Measurements from ENCODE around the gene SUB1.

DNA sequence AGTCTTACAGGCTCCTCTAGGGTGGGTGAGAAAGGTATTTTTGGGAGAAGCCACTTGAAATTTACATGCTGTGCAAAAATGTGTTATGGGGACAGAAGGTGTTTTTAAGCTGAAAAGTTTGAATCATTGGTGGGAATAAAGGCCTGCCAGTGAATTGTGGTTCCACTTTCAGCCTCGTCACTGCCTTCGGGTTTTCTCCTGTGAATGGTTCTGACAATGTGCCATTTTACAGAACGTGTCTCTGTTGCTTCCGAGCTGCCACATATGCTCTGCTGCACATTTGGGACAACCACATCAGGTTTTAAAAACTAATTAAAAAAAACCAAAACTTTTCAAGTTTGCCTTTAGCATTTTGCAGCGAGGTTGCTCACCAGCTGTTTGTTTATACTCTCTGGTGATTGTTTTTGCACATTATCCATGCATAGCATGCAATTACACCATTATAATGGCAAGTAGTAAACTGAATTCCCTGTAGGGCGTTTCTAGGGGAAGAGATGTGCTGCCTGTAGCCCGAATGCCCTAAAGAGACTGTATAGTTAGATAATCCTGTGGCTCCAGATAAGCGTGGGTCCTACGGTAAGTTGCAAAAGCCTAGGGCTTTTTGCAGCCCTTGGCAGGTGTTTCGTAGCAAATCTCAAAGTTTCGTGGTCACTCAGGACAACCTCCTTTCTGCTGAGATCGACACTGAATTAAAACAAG, 40.1 kb upstream of the SUB1 start:
- TF ChIP-seq POLR2A (IDR thresholded peaks at IDR 0.05; ENCODE audit: low read depth, low read length): no peak
- TF ChIP-seq, protein P1, sequence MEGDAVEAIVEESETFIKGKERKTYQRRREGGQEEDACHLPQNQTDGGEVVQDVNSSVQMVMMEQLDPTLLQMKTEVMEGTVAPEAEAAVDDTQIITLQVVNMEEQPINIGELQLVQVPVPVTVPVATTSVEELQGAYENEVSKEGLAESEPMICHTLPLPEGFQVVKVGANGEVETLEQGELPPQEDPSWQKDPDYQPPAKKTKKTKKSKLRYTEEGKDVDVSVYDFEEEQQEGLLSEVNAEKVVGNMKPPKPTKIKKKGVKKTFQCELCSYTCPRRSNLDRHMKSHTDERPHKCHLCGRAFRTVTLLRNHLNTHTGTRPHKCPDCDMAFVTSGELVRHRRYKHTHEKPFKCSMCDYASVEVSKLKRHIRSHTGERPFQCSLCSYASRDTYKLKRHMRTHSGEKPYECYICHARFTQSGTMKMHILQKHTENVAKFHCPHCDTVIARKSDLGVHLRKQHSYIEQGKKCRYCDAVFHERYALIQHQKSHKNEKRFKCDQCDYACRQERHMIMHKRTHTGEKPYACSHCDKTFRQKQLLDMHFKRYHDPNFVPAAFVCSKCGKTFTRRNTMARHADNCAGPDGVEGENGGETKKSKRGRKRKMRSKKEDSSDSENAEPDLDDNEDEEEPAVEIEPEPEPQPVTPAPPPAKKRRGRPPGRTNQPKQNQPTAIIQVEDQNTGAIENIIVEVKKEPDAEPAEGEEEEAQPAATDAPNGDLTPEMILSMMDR (IDR thresholded peaks at IDR 0.05; ENCODE audit: extremely low read depth in 1 of 2, insufficient read depth in 1 of 2, low read depth in 1 of 2, low read length in 2 of 2): no peak
